Measurements from ENCODE around the gene RTKN2. TPM values are rescaled to one million over a fixed set of nuclear protein-coding genes. Genes with fewer than 3 reads are reported as not detected.

Gene RTKN2
- total and polyA plus RNA-seq, 9 of the 15 experiments (the other 6 are each of a cell fraction or from before 2014, with no cell fraction given), result 0.03 to 0.11 (median 0.05) TPM; not detected in 2

- intact Hi-C loops (cut with micrococcal nuclease), result no loop called here
- CTCF ChIA-PET (ENCODE audit: low intra/inter-chr PET ratio), result no interaction called here
- WGBS (ENCODE audit: insufficient coverage, low coverage, missing lambda C conversion rate), result 4% methylated on average over 3 of the region's 3 CpGs
- no peaks in the 10 kb centered on the region for H4K20me1 ChIP-seq (replicated peaks; ENCODE audit: control insufficient read depth, insufficient read depth, low read length)
- POLR2A ChIA-PET, result interaction anchor here (0.6 to 1.3 kb wide), 5 partner anchors 11 to 613 kb away, joined by 3 to 5 read pairs (median 3); no protein-coding TSS in a partner anchor
- no peaks in the 10 kb centered on the region for H3K9me3 ChIP-seq (replicated peaks; ENCODE audit: control insufficient read depth, insufficient read depth, low read depth, low read length)
- ATAC-seq (no peak), FAIRE-seq (no peak), DNase-seq (ENCODE audit: extremely low read depth in 1 of 4, low spot score in 3 of 4) (no peak)
- TF ChIP-seq ZKSCAN3 (CRISPR knock-in tag; IDR thresholded peaks at IDR 0.05) (no peak), NR2C2 (CRISPR knock-in tag; IDR thresholded peaks at IDR 0.05) (no peak), NR2C2 (tag; IDR thresholded peaks at IDR 0.05) (no peak), U2AF2 (optimal IDR thresholded peaks at IDR 0.05; ENCODE audit: low read depth, low read length) (no peak), MLLT1 (IDR thresholded peaks at IDR 0.05) (no peak), ZNF384 (IDR thresholded peaks at IDR 0.05; ENCODE audit: low read depth, low read length) (no peak), ZKSCAN8 (CRISPR knock-in tag; IDR thresholded peaks at IDR 0.05) (no peak), ZBTB26 (CRISPR knock-in tag; IDR thresholded peaks at IDR 0.05) (no peak), L3MBTL2 (IDR thresholded peaks at IDR 0.05) (no peak), DDX20 (tag; IDR thresholded peaks at IDR 0.05; ENCODE audit: low read depth) (no peak), TFE3 (CRISPR knock-in tag; IDR thresholded peaks at IDR 0.05) (no peak), SMARCA4 (IDR thresholded peaks at IDR 0.05) (no peak), ZNF24 (IDR thresholded peaks at IDR 0.05) (no peak), ETV5 (CRISPR knock-in tag; IDR thresholded peaks at IDR 0.05; ENCODE audit: low read depth) (no peak), ZFP36 (IDR thresholded peaks at IDR 0.05; ENCODE audit: low read depth, low read length, partially characterized antibody) (no peak), SIN3B (IDR thresholded peaks at IDR 0.05; ENCODE audit: low read depth) (no peak), EP400 (IDR thresholded peaks at IDR 0.05) (no peak), PCBP2 (IDR thresholded peaks at IDR 0.05; ENCODE audit: low read depth, low read length, poor library complexity, severe bottlenecking) (no peak), NFIC (IDR thresholded peaks at IDR 0.05) (no peak)
- no peaks in the 10 kb centered on the region for H3K4me1 ChIP-seq (replicated peaks in 1 of 2; ENCODE audit: control insufficient read depth in 2 of 2, insufficient read depth in 2 of 2, low read length in 2 of 2)
- no peak overlapping the region for H2AFZ ChIP-seq (ENCODE audit: low read depth, low read length)
- no peak overlapping the region for H3K4me3 ChIP-seq
- H3K9ac ChIP-seq (ENCODE audit: insufficient read depth in 1 of 2, low read depth in 2 of 2, low read length in 2 of 2), result no peak overlapping the region
- no peaks in the 10 kb centered on the region for H3K9me1 ChIP-seq (ENCODE audit: control insufficient read depth, insufficient read depth, low read length)
- no peaks in the 10 kb centered on the region for H3K36me3 ChIP-seq (ENCODE audit: control insufficient read depth, insufficient read depth, low read length)
- in situ Hi-C loops (cut with MboI), result no loop called here
- H3K27ac ChIP-seq (ENCODE audit: extremely low read depth, low read depth, low read length), result no peak overlapping the region
- H3K27me3 ChIP-seq (ENCODE audit: control insufficient read depth in 2 of 2, insufficient read depth in 2 of 2, low read length in 2 of 2), result peaks cover 0 to 10% of the 10 kb centered on the region in 2 experiments; a peak in 1 of 5 replicates
- H3K79me2 ChIP-seq (ENCODE audit: control insufficient read depth, insufficient read depth, low read length), result no peaks in the 10 kb centered on the region
- BruUV-seq (replicated peaks), result no TSS peak
- H3K4me2 ChIP-seq (ENCODE audit: insufficient read depth, low read length), result no peak overlapping the region
Observed at GRCh38 chr10:62148155-62148554, 120.5 kb downstream of the RTKN2 start.

Data from K562 (cell line).